H7 (cell line): ENCODE results near the gene MAB21L3. TPM values are rescaled to one million over a fixed set of nuclear protein-coding genes. Genes with fewer than 3 reads are reported as not detected.

ENCODE experiments used
- DNase-seq: peaks from one replicate; pipeline ENCODE4 v3.0.0; 2012
- H3K27me3 ChIP-seq: 2 replicates; pipeline ENCODE4 v1.6.0; 2011; ENCODE audit warnings: mild to moderate bottlenecking, low read length; ENCODE audit not compliant: control insufficient read depth, insufficient read depth
- H3K36me3 ChIP-seq: replicated peaks from 2 replicates; pipeline ENCODE4 v1.5.1; 2011; ENCODE audit warnings: low read length; ENCODE audit not compliant: control insufficient read depth, insufficient read depth
- H3K4me3 ChIP-seq: 2 replicates; pipeline ENCODE4 v1.5.1; 2011; ENCODE audit warnings: low read depth, mild to moderate bottlenecking, control low read depth, low read length, moderate library complexity; ENCODE audit not compliant: insufficient read depth
- total RNA-seq: library from RNA; depleted of rRNA; stranded (reverse); fragments of >200 nt; shearing (Covaris generic); gene quantifications from 2 replicates; pipeline ENCODE4 v1.2.3, GENCODE V29; 2014

Gene MAB21L3
- total RNA-seq, 1 experiment from 2014 or later: 0.07 TPM

- no peak overlapping the region for H3K4me3 ChIP-seq
- no peak for DNase-seq
- H3K36me3 ChIP-seq: no peaks in the 10 kb centered on the region
- H3K27me3 ChIP-seq: no peaks in the 10 kb centered on the region
Observed at GRCh38 chr1:116122955-116123757, 12.0 kb downstream of the MAB21L3 start.

- H3K27me3 ChIP-seq: no peaks in the 10 kb centered on the region
- DNase-seq: no peak
- no peaks in the 10 kb centered on the region for H3K36me3 ChIP-seq
- H3K4me3 ChIP-seq: no peak overlapping the region
Observed at GRCh38 chr1:116123837-116124533, 12.8 kb downstream of the MAB21L3 start.

GRCh38 chr1:116125758-116126157, 14.6 kb downstream of the MAB21L3 start:
- H3K4me3 ChIP-seq: no peak overlapping the region
- no peaks in the 10 kb centered on the region for H3K27me3 ChIP-seq
- DNase-seq: no peak
- no peaks in the 10 kb centered on the region for H3K36me3 ChIP-seq

- H3K27me3 ChIP-seq: no peaks in the 10 kb centered on the region
Observed at GRCh38 chr1:116126281-116126680, 15.1 kb downstream of the MAB21L3 start.

GRCh38 chr1:116127123-116127847, 16.1 kb downstream of the MAB21L3 start:
- no peaks in the 10 kb centered on the region for H3K27me3 ChIP-seq
- no peaks in the 10 kb centered on the region for H3K36me3 ChIP-seq
- no peak for DNase-seq
- no peak overlapping the region for H3K4me3 ChIP-seq

More at GRCh38 chr1:116126281-116126680, 15.1 kb downstream of the MAB21L3 start:
- no peak overlapping the region for H3K4me3 ChIP-seq
- H3K36me3 ChIP-seq: no peaks in the 10 kb centered on the region
- no peak for DNase-seq

- Histone ChIP-seq H3K4me3 (no peak overlapping the region), H3K27me3 (no peaks in the 10 kb centered on the region; the same call in 1 of the 2 replicates), H3K36me3 (no peaks in the 10 kb centered on the region)
- DNase-seq: no peak
Observed at GRCh38 chr1:116127848-116128540, 16.8 kb downstream of the MAB21L3 start.

- Histone ChIP-seq H3K27me3 (no peaks in the 10 kb centered on the region; the same call in 1 of the 2 replicates), H3K4me3 (no peak overlapping the region), H3K36me3 (no peaks in the 10 kb centered on the region)
- DNase-seq: no peak
Observed at GRCh38 chr1:116128664-116129063, 17.5 kb downstream of the MAB21L3 start.

- no peak overlapping the region for H3K4me3 ChIP-seq
- DNase-seq: no peak
- H3K27me3 ChIP-seq: no peaks in the 10 kb centered on the region; the same call in 1 of the 2 replicates
- H3K36me3 ChIP-seq: no peaks in the 10 kb centered on the region
Observed at GRCh38 chr1:116129537-116129936, 18.3 kb downstream of the MAB21L3 start.

- Histone ChIP-seq H3K36me3 (no peaks in the 10 kb centered on the region), H3K4me3 (no peak overlapping the region), H3K27me3 (no peaks in the 10 kb centered on the region; the same call in 1 of the 2 replicates)
- DNase-seq: no peak
Observed at GRCh38 chr1:116130356-116130755, 19.2 kb downstream of the MAB21L3 start.

- Histone ChIP-seq H3K4me3 (no peak overlapping the region), H3K36me3 (no peaks in the 10 kb centered on the region), H3K27me3 (no peaks in the 10 kb centered on the region; the same call in 1 of the 2 replicates)
- DNase-seq: no peak
Observed at GRCh38 chr1:116131170-116131569, 20.0 kb downstream of the MAB21L3 start.

- H3K36me3 ChIP-seq: no peaks in the 10 kb centered on the region
- H3K27me3 ChIP-seq: no peaks in the 10 kb centered on the region; the same call in 1 of the 2 replicates
- H3K4me3 ChIP-seq: no peak overlapping the region
- DNase-seq: no peak
Observed at GRCh38 chr1:116131866-116132605, 20.8 kb downstream of the MAB21L3 start.

- no peaks in the 10 kb centered on the region for H3K36me3 ChIP-seq
- no peak overlapping the region for H3K4me3 ChIP-seq
- no peak for DNase-seq
Observed at GRCh38 chr1:116133696-116134475, 22.7 kb downstream of the MAB21L3 start.

GRCh38 chr1:116134476-116134773, 23.2 kb downstream of the MAB21L3 start:
- Histone ChIP-seq H3K27me3 (no peaks in the 10 kb centered on the region; the same call in 1 of the 2 replicates), H3K4me3 (no peak overlapping the region), H3K36me3 (no peaks in the 10 kb centered on the region)
- no peak for DNase-seq

More at GRCh38 chr1:116133696-116134475, 22.7 kb downstream of the MAB21L3 start:
- H3K27me3 ChIP-seq: no peaks in the 10 kb centered on the region; the same call in 1 of the 2 replicates
